ENCODE data around the gene VPS11. TPM values are rescaled to one million over a fixed set of nuclear protein-coding genes. Genes with fewer than 3 reads are reported as not detected.

VPS11 gene
- total RNA-seq, 1 experiment from 2014 or later: 20.2 TPM

DNA sequence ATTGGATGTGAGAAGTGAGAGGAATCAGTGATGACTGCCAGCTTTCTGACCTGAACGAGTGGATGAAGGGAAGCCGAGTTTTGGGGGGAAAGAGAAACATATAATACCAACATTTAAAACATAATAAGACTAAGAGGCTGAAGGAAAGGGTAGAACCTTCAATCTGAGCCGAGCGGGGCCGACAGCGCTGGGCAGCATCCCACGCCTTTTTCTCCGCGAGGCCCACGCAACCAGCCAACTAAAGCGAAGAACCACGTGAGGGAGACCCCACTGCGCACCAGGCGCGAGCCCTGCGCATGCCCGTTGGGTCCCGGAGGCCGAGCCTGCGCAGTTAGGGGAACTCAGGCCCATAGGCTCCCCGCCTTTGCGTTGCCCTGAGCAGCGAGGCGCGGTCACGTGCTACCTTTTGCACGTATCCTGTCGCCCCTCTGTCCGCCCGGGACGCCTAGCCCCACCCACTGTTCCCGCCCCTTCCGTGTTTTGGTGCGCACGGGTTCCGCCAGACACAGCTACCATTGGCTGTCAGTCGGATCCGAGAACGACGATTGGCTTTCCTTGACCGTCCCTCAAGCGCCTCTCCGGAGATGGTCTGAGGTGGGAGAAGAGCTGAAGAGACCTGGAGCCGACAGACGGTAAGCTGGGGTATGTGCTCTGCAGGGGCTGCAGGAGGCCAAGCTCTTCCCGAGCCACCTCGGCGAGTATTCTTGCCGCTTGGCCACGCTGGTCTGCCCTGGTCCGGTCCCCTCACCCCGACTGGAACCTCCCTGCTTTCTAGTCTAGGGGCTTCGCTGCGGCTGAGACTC lies 53.6 kb downstream of the VPS11 start, which contains the start of gene HINFP:
HINFP (plus strand) TSS at position 573 of the 803 bp plus-strand sequence. CDS start 5,365 bp downstream, outside the sequence.
- CTCF ChIA-PET: interaction anchor here (0.7 to 2.0 kb wide), 16 partner anchors 9 to 260 kb away, joined by 3 to 11 read pairs (median 4); partner anchors contain the start of genes DPAGT1 and NLRX1
- Mint-ChIP-seq H3K9me3 (no peaks in the 10 kb centered on the region), H3K27me3 (ENCODE audit: low read depth) (no peaks in the 10 kb centered on the region; the same call in 1 of the 2 replicates), H3K4me3 (peak within 1 kb of the TSS; percentile 97), H3K4me1 (peaks cover 19% of the 10 kb centered on the region), H3K36me3 (peaks cover 11% of the 10 kb centered on the region), H3K27ac (peak within 1 kb of the TSS; percentile 96)
- POLR2A ChIA-PET: interaction anchor here (0.5 to 1.0 kb wide), 9 partner anchors 11 to 81 kb away, joined by 3 to 7 read pairs (median 4); partner anchors contain the start of genes C2CD2L, DPAGT1, HMBS and NHERF4
- DNase-seq (ENCODE audit: low spot score) (peak; percentile 100), ATAC-seq (peak; percentile 97)
- TF ChIP-seq NFYB (CRISPR knock-in tag; conservative IDR thresholded peaks at IDR 0.05; ENCODE audit: low read depth) (peak; percentile 95), TEAD1 (CRISPR knock-in tag; IDR thresholded peaks at IDR 0.05) (0 out of 2 replicates have a peak, but pooled peaks have one; percentile 48), SMAD3 (CRISPR knock-in tag; IDR thresholded peaks at IDR 0.05; ENCODE audit: borderline replicate concordance) (peak; percentile 66; the same call in 1 of the 2 replicates), FOXK1 (CRISPR knock-in tag; IDR thresholded peaks at IDR 0.05) (peak; percentile 99), GABPB1 (CRISPR knock-in tag; IDR thresholded peaks at IDR 0.05) (peak; percentile 77), ZNF232 (CRISPR knock-in tag; IDR thresholded peaks at IDR 0.05) (0 out of 2 replicates have a peak, but pooled peaks have one; percentile 51), ETV6 (CRISPR knock-in tag; IDR thresholded peaks at IDR 0.05) (no peak; the same call in 1 of the 2 replicates), SP1 (CRISPR knock-in tag; conservative IDR thresholded peaks at IDR 0.05) (peak; percentile 97), FOXP1 (CRISPR knock-in tag; IDR thresholded peaks at IDR 0.05; ENCODE audit: borderline replicate concordance) (peak; percentile 9; the same call in 1 of the 2 replicates), CREB1 (CRISPR knock-in tag; IDR thresholded peaks at IDR 0.05) (no peak)
- TF ChIP-seq, protein P1, sequence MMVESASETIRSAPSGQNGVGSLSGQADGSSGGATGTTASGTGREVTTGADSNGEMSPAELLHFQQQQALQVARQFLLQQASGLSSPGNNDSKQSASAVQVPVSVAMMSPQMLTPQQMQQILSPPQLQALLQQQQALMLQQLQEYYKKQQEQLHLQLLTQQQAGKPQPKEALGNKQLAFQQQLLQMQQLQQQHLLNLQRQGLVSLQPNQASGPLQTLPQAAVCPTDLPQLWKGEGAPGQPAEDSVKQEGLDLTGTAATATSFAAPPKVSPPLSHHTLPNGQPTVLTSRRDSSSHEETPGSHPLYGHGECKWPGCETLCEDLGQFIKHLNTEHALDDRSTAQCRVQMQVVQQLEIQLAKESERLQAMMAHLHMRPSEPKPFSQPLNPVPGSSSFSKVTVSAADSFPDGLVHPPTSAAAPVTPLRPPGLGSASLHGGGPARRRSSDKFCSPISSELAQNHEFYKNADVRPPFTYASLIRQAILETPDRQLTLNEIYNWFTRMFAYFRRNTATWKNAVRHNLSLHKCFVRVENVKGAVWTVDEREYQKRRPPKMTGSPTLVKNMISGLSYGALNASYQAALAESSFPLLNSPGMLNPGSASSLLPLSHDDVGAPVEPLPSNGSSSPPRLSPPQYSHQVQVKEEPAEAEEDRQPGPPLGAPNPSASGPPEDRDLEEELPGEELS (CRISPR knock-in tag; IDR thresholded peaks at IDR 0.05): 0 out of 2 replicates have a peak, but pooled peaks have one; percentile 20
- TF ChIP-seq, protein P2, sequence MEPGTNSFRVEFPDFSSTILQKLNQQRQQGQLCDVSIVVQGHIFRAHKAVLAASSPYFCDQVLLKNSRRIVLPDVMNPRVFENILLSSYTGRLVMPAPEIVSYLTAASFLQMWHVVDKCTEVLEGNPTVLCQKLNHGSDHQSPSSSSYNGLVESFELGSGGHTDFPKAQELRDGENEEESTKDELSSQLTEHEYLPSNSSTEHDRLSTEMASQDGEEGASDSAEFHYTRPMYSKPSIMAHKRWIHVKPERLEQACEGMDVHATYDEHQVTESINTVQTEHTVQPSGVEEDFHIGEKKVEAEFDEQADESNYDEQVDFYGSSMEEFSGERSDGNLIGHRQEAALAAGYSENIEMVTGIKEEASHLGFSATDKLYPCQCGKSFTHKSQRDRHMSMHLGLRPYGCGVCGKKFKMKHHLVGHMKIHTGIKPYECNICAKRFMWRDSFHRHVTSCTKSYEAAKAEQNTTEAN (CRISPR knock-in tag; IDR thresholded peaks at IDR 0.05): no peak
- TF ChIP-seq, protein P3, sequence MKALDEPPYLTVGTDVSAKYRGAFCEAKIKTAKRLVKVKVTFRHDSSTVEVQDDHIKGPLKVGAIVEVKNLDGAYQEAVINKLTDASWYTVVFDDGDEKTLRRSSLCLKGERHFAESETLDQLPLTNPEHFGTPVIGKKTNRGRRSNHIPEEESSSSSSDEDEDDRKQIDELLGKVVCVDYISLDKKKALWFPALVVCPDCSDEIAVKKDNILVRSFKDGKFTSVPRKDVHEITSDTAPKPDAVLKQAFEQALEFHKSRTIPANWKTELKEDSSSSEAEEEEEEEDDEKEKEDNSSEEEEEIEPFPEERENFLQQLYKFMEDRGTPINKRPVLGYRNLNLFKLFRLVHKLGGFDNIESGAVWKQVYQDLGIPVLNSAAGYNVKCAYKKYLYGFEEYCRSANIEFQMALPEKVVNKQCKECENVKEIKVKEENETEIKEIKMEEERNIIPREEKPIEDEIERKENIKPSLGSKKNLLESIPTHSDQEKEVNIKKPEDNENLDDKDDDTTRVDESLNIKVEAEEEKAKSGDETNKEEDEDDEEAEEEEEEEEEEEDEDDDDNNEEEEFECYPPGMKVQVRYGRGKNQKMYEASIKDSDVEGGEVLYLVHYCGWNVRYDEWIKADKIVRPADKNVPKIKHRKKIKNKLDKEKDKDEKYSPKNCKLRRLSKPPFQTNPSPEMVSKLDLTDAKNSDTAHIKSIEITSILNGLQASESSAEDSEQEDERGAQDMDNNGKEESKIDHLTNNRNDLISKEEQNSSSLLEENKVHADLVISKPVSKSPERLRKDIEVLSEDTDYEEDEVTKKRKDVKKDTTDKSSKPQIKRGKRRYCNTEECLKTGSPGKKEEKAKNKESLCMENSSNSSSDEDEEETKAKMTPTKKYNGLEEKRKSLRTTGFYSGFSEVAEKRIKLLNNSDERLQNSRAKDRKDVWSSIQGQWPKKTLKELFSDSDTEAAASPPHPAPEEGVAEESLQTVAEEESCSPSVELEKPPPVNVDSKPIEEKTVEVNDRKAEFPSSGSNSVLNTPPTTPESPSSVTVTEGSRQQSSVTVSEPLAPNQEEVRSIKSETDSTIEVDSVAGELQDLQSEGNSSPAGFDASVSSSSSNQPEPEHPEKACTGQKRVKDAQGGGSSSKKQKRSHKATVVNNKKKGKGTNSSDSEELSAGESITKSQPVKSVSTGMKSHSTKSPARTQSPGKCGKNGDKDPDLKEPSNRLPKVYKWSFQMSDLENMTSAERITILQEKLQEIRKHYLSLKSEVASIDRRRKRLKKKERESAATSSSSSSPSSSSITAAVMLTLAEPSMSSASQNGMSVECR (CRISPR knock-in tag; IDR thresholded peaks at IDR 0.05; ENCODE audit: borderline replicate concordance): peak; percentile 54; the same call in 1 of the 2 replicates
- TF ChIP-seq, protein P4, sequence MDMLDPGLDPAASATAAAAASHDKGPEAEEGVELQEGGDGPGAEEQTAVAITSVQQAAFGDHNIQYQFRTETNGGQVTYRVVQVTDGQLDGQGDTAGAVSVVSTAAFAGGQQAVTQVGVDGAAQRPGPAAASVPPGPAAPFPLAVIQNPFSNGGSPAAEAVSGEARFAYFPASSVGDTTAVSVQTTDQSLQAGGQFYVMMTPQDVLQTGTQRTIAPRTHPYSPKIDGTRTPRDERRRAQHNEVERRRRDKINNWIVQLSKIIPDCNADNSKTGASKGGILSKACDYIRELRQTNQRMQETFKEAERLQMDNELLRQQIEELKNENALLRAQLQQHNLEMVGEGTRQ (CRISPR knock-in tag; IDR thresholded peaks at IDR 0.05): peak; percentile 99
- TF ChIP-seq, protein P5, sequence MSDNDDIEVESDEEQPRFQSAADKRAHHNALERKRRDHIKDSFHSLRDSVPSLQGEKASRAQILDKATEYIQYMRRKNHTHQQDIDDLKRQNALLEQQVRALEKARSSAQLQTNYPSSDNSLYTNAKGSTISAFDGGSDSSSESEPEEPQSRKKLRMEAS (CRISPR knock-in tag; IDR thresholded peaks at IDR 0.05): peak; percentile 96
- TF ChIP-seq, protein P6, sequence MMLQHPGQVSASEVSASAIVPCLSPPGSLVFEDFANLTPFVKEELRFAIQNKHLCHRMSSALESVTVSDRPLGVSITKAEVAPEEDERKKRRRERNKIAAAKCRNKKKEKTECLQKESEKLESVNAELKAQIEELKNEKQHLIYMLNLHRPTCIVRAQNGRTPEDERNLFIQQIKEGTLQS (CRISPR knock-in tag; conservative IDR thresholded peaks at IDR 0.05): no peak
- TF ChIP-seq, protein P7, sequence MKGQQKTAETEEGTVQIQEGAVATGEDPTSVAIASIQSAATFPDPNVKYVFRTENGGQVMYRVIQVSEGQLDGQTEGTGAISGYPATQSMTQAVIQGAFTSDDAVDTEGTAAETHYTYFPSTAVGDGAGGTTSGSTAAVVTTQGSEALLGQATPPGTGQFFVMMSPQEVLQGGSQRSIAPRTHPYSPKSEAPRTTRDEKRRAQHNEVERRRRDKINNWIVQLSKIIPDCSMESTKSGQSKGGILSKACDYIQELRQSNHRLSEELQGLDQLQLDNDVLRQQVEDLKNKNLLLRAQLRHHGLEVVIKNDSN (CRISPR knock-in tag; IDR thresholded peaks at IDR 0.05): peak; percentile 99

Data from WTC11 (cell line).